GM12878 (cell line): Measurements from ENCODE around the gene EP400. TPM values are rescaled to one million over a fixed set of nuclear protein-coding genes. Genes with fewer than 3 reads are reported as not detected.

Source experiments
- ATAC-seq: fragments of 200-7000 bp; cut with Tn5 transposase; 3 replicates; pipeline ENCODE4 v1.9.1; 2020; ENCODE audit warnings: mild to moderate bottlenecking, moderate library complexity
- BruUV-seq: library from RNA; stranded (reverse); fragments of 400-500 nt; replicated peaks from 2 replicates; lab custom pipeline; 2021; lab: Mats Ljungman, UMichigan
- CTCF ChIA-PET: fragments of 300-600 bp; sonication (Branson Sonifier 250); formaldehyde crosslinking; extraction: SDS; loops from one replicate; lab custom pipeline; 2021; ENCODE audit warnings: inconsistent platforms; lab: Yijun Ruan, JAX
- POLR2A ChIA-PET: fragments of 350-600 bp; formaldehyde crosslinking; extraction: SDS; loops from one replicate; lab custom pipeline; 2021; ENCODE audit warnings: inconsistent platforms; lab: Charles Lee
- RAD21 ChIA-PET: fragments of 300-600 bp; sonication (Branson Sonifier 250); formaldehyde crosslinking; loops from one replicate; lab custom pipeline; 2023; ENCODE audit warnings: antibody characterized with exemption; ENCODE audit not compliant: unreplicated experiment; lab: Charles Lee
- SMC1A ChIA-PET: fragments of 300-600 bp; sonication (Branson Sonifier 250); formaldehyde crosslinking; loops from one replicate; lab custom pipeline; 2023; ENCODE audit not compliant: unreplicated experiment, uncharacterized antibody; lab: Charles Lee
- DNase-seq: peaks from one replicate; pipeline ENCODE4 v3.0.0-alpha.2; 2011; ENCODE audit warnings: low read depth, low spot score
- FAIRE-seq: peaks from 3 replicates; lab custom pipeline; 2011; peaks lifted over from hg19 to GRCh38; lab: Jason Lieb, UNC
- H2AFZ ChIP-seq: 2 replicates; pipeline ENCODE4 v1.6.0; 2011; ENCODE audit warnings: low read depth, low read length, control low read depth; ENCODE audit not compliant: control insufficient read depth
- H3K27ac ChIP-seq: 2 replicates; pipeline ENCODE4 v1.5.1; 2011; ENCODE audit warnings: control low read depth; ENCODE audit not compliant: control insufficient read depth, insufficient read depth
- H3K27me3 ChIP-seq, 2 experiments: replicated peaks in 1 of 2; 2 replicates each; pipeline versions ENCODE4 v1.6.0 to v1.6.1; 2011; ENCODE audit warnings: low read length in 1 of 2; ENCODE audit not compliant: control insufficient read depth in 2 of 2, insufficient read depth in 2 of 2
- H3K36me3 ChIP-seq, 2 experiments: 2 replicates each; pipeline ENCODE4 v1.5.1; 2011; ENCODE audit warnings: low read length in 1 of 2; ENCODE audit not compliant: control insufficient read depth in 2 of 2, insufficient read depth in 2 of 2
- H3K4me1 ChIP-seq: 2 replicates; pipeline ENCODE4 v1.6.1; 2011; ENCODE audit warnings: mild to moderate bottlenecking, low read length, moderate library complexity, mixed read lengths; ENCODE audit not compliant: control insufficient read depth, insufficient read depth
- H3K4me2 ChIP-seq: 2 replicates; pipeline ENCODE4 v1.6.0; 2011; ENCODE audit warnings: control low read depth; ENCODE audit not compliant: control insufficient read depth, insufficient read depth
- H3K4me3 ChIP-seq: fragments of 200-600 bp; sonication (generic); 2 replicates; pipeline ENCODE4 v1.5.1; 2016
- H3K79me2 ChIP-seq: 2 replicates; pipeline ENCODE4 v1.6.0; 2011; ENCODE audit warnings: low read length; ENCODE audit not compliant: control insufficient read depth, insufficient read depth
- H3K9ac ChIP-seq: 2 replicates; pipeline ENCODE4 v1.8.0; 2011; ENCODE audit warnings: low read length, control low read depth, mixed read lengths; ENCODE audit not compliant: control insufficient read depth, insufficient read depth
- H3K9me3 ChIP-seq: replicated peaks from 3 replicates; pipeline ENCODE4 v1.5.1; 2011; ENCODE audit warnings: mild to moderate bottlenecking, low read length; ENCODE audit not compliant: control insufficient read depth, insufficient read depth
- H4K20me1 ChIP-seq: 2 replicates; pipeline ENCODE4 v1.6.0; 2011; ENCODE audit not compliant: control insufficient read depth, insufficient read depth
- ASH2L ChIP-seq: fragments of 300-600, 200-600 bp; sonication (generic); IDR thresholded peaks from 2 replicates; pipeline ENCODE4 v1.6.1; 2017; ENCODE audit warnings: low read depth, mild to moderate bottlenecking, borderline replicate concordance
- CREM ChIP-seq: IDR thresholded peaks from 2 replicates; pipeline ENCODE4 v1.6.1; 2014; ENCODE audit warnings: antibody characterized with exemption, low read depth
- HSF1 ChIP-seq: fragments of 150-350 bp; IDR thresholded peaks from 2 replicates; pipeline ENCODE4 v1.6.1; 2014; ENCODE audit warnings: mild to moderate bottlenecking, low read depth, low read length
- IKZF2 ChIP-seq, 2 experiments: fragments of 450-650 bp; IDR thresholded peaks; 2 replicates each; pipeline ENCODE4 v1.6.1; 2017; ENCODE audit warnings: mild to moderate bottlenecking in 2 of 2, moderate library complexity in 2 of 2
- NR2C2 ChIP-seq: IDR thresholded peaks from 2 replicates; pipeline ENCODE4 v1.6.1; 2011; ENCODE audit warnings: borderline replicate concordance, low read depth; ENCODE audit not compliant: control insufficient read depth, insufficient read length
- PKNOX1 ChIP-seq: fragments of 450-650 bp; IDR thresholded peaks from 2 replicates; pipeline ENCODE4 v1.6.1; 2016; ENCODE audit warnings: mild to moderate bottlenecking
- POLR2A ChIP-seq: IDR thresholded peaks from 2 replicates; pipeline ENCODE4 v1.6.1; 2011; ENCODE audit warnings: low read depth, mild to moderate bottlenecking, low read length
- RELB ChIP-seq: fragments of 450-650 bp; IDR thresholded peaks from 2 replicates; pipeline ENCODE4 v1.6.1; 2017; ENCODE audit warnings: low read depth, mild to moderate bottlenecking, moderate library complexity
- REST ChIP-seq: IDR thresholded peaks from 2 replicates; pipeline ENCODE4 v1.6.1; 2012; ENCODE audit warnings: mild to moderate bottlenecking, low read depth, low read length
- WGBS: methylation state at CpG from one replicate; pipeline ENCODE4 v1.1.6; 2016; ENCODE audit warnings: low lambda C conversion rate; ENCODE audit not compliant: insufficient replicate concordance, insufficient coverage; ENCODE audit errors: missing lambda C conversion rate; 5-methylcytosine and 5-hydroxymethylcytosine counted together
- in situ Hi-C: fragments of 300-500 bp; cut with MboI; formaldehyde crosslinking; loops from 9 replicates; pipeline ENCODE4 v1.14.3; 2018; ENCODE audit warnings: mixed read lengths
- intact Hi-C: fragments of 100-400 bp; cut with micrococcal nuclease; formaldehyde crosslinking; loops from one replicate; pipeline ENCODE4 v1.14.2; 2022; ENCODE audit not compliant: unreplicated experiment
- polyA plus RNA-seq, 11 experiments: library from polyadenylated mRNA; depleted of rRNA in 4 of 11; unstranded in 6 of 11; stranded (reverse) in 5 of 11; fragments of >200 nt; fragmentation: Nextera tagmentation in 4 of 11; fragmentation: Illumina TruSeq in 1 of 11; extraction: Ambion mirVana in 4 of 11; extraction: Trizol in 1 of 11; gene quantifications; 1 replicate in 1 of 11; 2 replicates in 10 of 11; pipeline versions ENCODE4 v1.2.1 to v1.2.3, GENCODE V29; 2011 to 2016; ENCODE audit warnings: inconsistent platforms in 2 of 11, missing spikeins in 2 of 11, low read depth in 1 of 11
- total RNA-seq, 4 experiments: library from RNA; depleted of rRNA in 3 of 4; stranded (reverse); fragments of >200 nt in 3 of 4; fragmentation: Illumina TruSeq in 1 of 4; extraction: Trizol in 1 of 4; gene quantifications; 2 replicates each; pipeline versions ENCODE4 v1.2.1 to v1.2.3, GENCODE V29; 2013 to 2021

The EP400 gene
- total and polyA plus RNA-seq, 10 of the 15 experiments (the other 5 are each of a cell fraction or from before 2014, with no cell fraction given) = 3.8 to 44.2 (median 8.4) TPM

GRCh38 chr12:131982041-131982440, 32.3 kb downstream of the EP400 start (continued):
- TF ChIP-seq HSF1 = no peak
- TF ChIP-seq CREM = no peak
- TF ChIP-seq IKZF2 (IDR thresholded peaks at IDR 0.05) = no peak
- no peak for TF ChIP-seq PKNOX1
- no peak for TF ChIP-seq RELB
- no peak for TF ChIP-seq ASH2L
- TF ChIP-seq NR2C2 = no peak

GRCh38 chr12:131983026-131983425, 33.3 kb downstream of the EP400 start:
- H3K4me3 ChIP-seq = no peak overlapping the region
- intact Hi-C loops (no loop called here), in situ Hi-C loops (no loop called here)
- no peaks in the 10 kb centered on the region for H3K4me1 ChIP-seq
- DNase-seq = no peak
- SMC1A ChIA-PET = no interaction called here
- H3K27me3 ChIP-seq = no peaks in the 10 kb centered on the region
- peaks cover 26 to 30% of the 10 kb centered on the region in 2 experiments for H3K36me3 ChIP-seq
- no peak for ATAC-seq
- H3K9me3 ChIP-seq = no peaks in the 10 kb centered on the region
- H2AFZ ChIP-seq = no peak overlapping the region
- no TSS peak for BruUV-seq
- no peak overlapping the region for H3K4me2 ChIP-seq
- no peak overlapping the region for H3K27ac ChIP-seq
- POLR2A ChIA-PET = interaction anchor here (0.6 kb wide), 1 partner anchor 14 kb away, joined by 3 read pairs; no protein-coding TSS in a partner anchor
- no peak overlapping the region for H3K9ac ChIP-seq
- no peaks in the 10 kb centered on the region for H3K79me2 ChIP-seq
- RAD21 ChIA-PET = no interaction called here
- CTCF ChIA-PET = no interaction called here
- no peaks in the 10 kb centered on the region for H4K20me1 ChIP-seq
- 97% methylated on average over 6 of the region's 6 CpGs for WGBS
- FAIRE-seq = no peak
- TF ChIP-seq REST (no peak), POLR2A (0 out of 2 replicates have a peak, but pooled peaks have one; percentile 42)
